Tibial artery (tissue), 4 donors: Measurements from ENCODE around the gene SEMA5A.

Experiments
- DNase-seq, 2 donors: peaks; one replicate each; pipeline ENCODE4 v3.0.0-alpha.2; 2019
- H3K27ac ChIP-seq, 2 donors: fragments of 200-600 bp; sonication (generic) in 1 of 2; 1 replicate in 1 of 2; 2 replicates in 1 of 2; pipeline ENCODE4 v1.5.1; 2018 to 2019; ENCODE audit warnings: mild to moderate bottlenecking in 1 of 2
- H3K27me3 ChIP-seq, 2 donors: fragments of 200-600 bp; sonication (generic) in 1 of 2; one replicate each; pipeline versions ENCODE4 v1.5.1 to v1.6.0; 2016 to 2019
- H3K36me3 ChIP-seq, 3 donors: fragments of 200-600 bp; sonication (generic) in 2 of 3; one replicate each; pipeline ENCODE4 v1.5.1; 2016 to 2019; ENCODE audit warnings: mild to moderate bottlenecking in 2 of 3
- H3K4me1 ChIP-seq, 4 donors: fragments of 200-600 bp; sonication (generic) in 2 of 4; 1 replicate in 3 of 4; 2 replicates in 1 of 4; pipeline ENCODE4 v1.5.1; 2016 to 2019
- H3K4me3 ChIP-seq, 2 donors: fragments of 200-600 bp; sonication (generic) in 1 of 2; 1 replicate in 1 of 2; 2 replicates in 1 of 2; pipeline ENCODE4 v1.5.1; 2018 to 2019; ENCODE audit warnings: mild to moderate bottlenecking in 2 of 2
- H3K9me3 ChIP-seq, 3 donors: fragments of 200-600 bp; sonication (generic) in 1 of 3; one replicate each; pipeline ENCODE4 v1.5.1; 2016 to 2019
- CTCF ChIP-seq, 2 experiments: fragments of 200-600 bp in 1 of 2; fragments of 450-650 bp in 1 of 2; IDR thresholded peaks; one replicate each; pipeline ENCODE4 v1.5.1; 2017 to 2019; ENCODE audit warnings: antibody characterized with exemption in 2 of 2, mild to moderate bottlenecking in 1 of 2, moderate library complexity in 1 of 2
- intact Hi-C: fragments of 100-400 bp; cut with DNase I; formaldehyde crosslinking; loops from one replicate; pipeline ENCODE4 v1.15.0; 2023; ENCODE audit warnings: low total_unique reads

The SEMA5A gene

GRCh38 chr5:9415566-9415965 lies 130.3 kb downstream of the SEMA5A start:
- Histone ChIP-seq H3K4me3 (no peak overlapping the region), H3K27me3 (no peaks in the 10 kb centered on the region), H3K9me3 (peaks cover 0 to 7% (median 0%) of the 10 kb centered on the region in 3 donors), H3K4me1 (no peaks in the 10 kb centered on the region), H3K27ac (no peak overlapping the region), H3K36me3 (no peaks in the 10 kb centered on the region)
- intact Hi-C loops: no loop called here
- no peak for DNase-seq
- no peak for TF ChIP-seq CTCF (IDR thresholded peaks at IDR 0.05)

- Histone ChIP-seq H3K4me3 (no peak overlapping the region), H3K9me3 (peaks cover 0 to 7% (median 0%) of the 10 kb centered on the region in 3 donors), H3K36me3 (no peaks in the 10 kb centered on the region), H3K27ac (no peak overlapping the region), H3K4me1 (no peaks in the 10 kb centered on the region), H3K27me3 (no peaks in the 10 kb centered on the region)
- no peak for DNase-seq
- TF ChIP-seq CTCF (IDR thresholded peaks at IDR 0.05): no peak
- intact Hi-C loops: no loop called here
These were observed 130.8 kb downstream of the SEMA5A start for GRCh38 chr5:9415091-9415490.

GRCh38 chr5:9411142-9411541 lies 134.7 kb downstream of the SEMA5A start:
- Histone ChIP-seq H3K9me3 (no peaks in the 10 kb centered on the region), H3K36me3 (no peaks in the 10 kb centered on the region), H3K27ac (no peak overlapping the region), H3K4me1 (no peaks in the 10 kb centered on the region), H3K4me3 (no peak overlapping the region), H3K27me3 (no peaks in the 10 kb centered on the region)
- DNase-seq: no peak
- intact Hi-C loops: no loop called here
- no peak for TF ChIP-seq CTCF (IDR thresholded peaks at IDR 0.05)

- no peaks in the 10 kb centered on the region for H3K27me3 ChIP-seq
- DNase-seq: no peak
- no peaks in the 10 kb centered on the region for H3K36me3 ChIP-seq
- intact Hi-C loops: no loop called here
- H3K27ac ChIP-seq: no peak overlapping the region
- TF ChIP-seq CTCF (IDR thresholded peaks at IDR 0.05): no peak
- H3K4me1 ChIP-seq: no peaks in the 10 kb centered on the region
- H3K9me3 ChIP-seq: no peaks in the 10 kb centered on the region
- H3K4me3 ChIP-seq: no peak overlapping the region
These were observed 136.4 kb downstream of the SEMA5A start for GRCh38 chr5:9409413-9409960.

- no peak overlapping the region for H3K4me3 ChIP-seq
- no peaks in the 10 kb centered on the region for H3K4me1 ChIP-seq
- H3K27me3 ChIP-seq: no peaks in the 10 kb centered on the region
- intact Hi-C loops: no loop called here
- no peak overlapping the region for H3K27ac ChIP-seq
- no peak for DNase-seq
- no peaks in the 10 kb centered on the region for H3K9me3 ChIP-seq
- no peaks in the 10 kb centered on the region for H3K36me3 ChIP-seq
- TF ChIP-seq CTCF (IDR thresholded peaks at IDR 0.05): no peak
These were observed 136.9 kb downstream of the SEMA5A start for GRCh38 chr5:9408964-9409363.

- no peaks in the 10 kb centered on the region for H3K9me3 ChIP-seq
- H3K4me1 ChIP-seq: no peaks in the 10 kb centered on the region
- no peaks in the 10 kb centered on the region for H3K27me3 ChIP-seq
- DNase-seq: no peak
- H3K27ac ChIP-seq: no peak overlapping the region
- no peak for TF ChIP-seq CTCF (IDR thresholded peaks at IDR 0.05)
- intact Hi-C loops: no loop called here
- no peak overlapping the region for H3K4me3 ChIP-seq
- no peaks in the 10 kb centered on the region for H3K36me3 ChIP-seq
These were observed 140.6 kb downstream of the SEMA5A start for GRCh38 chr5:9405196-9405754.
